DOHH2 (cell line): ENCODE data around the gene CDC25B.

Experiments
- H3F3A ChIP-seq: fragments of 200-600 bp; sonication (generic), shearing (Covaris generic); 2 replicates; pipeline ENCODE4 v1.6.0; 2016; ENCODE audit warnings: antibody characterized with exemption, mild to moderate bottlenecking; ENCODE audit not compliant: control insufficient read depth, insufficient read depth
- H3K27ac ChIP-seq: fragments of 200-600 bp; sonication (generic); 2 replicates; pipeline ENCODE4 v1.5.1; 2014; ENCODE audit warnings: low read depth, mild to moderate bottlenecking, low read length, moderate library complexity
- H3K27me3 ChIP-seq: fragments of 200-600 bp; sonication (generic); 2 replicates; pipeline ENCODE4 v1.6.1; 2014; ENCODE audit warnings: mild to moderate bottlenecking, low read length, mixed read lengths; ENCODE audit not compliant: control insufficient read depth
- H3K36me3 ChIP-seq: fragments of 200-600 bp; sonication (generic); 2 replicates; pipeline ENCODE4 v1.6.1; 2014; ENCODE audit warnings: mild to moderate bottlenecking, low read length, moderate library complexity, mixed read lengths; ENCODE audit not compliant: control insufficient read depth
- H3K4me1 ChIP-seq: fragments of 200-600 bp; sonication (generic); 2 replicates; pipeline ENCODE4 v1.6.1; 2014; ENCODE audit warnings: mild to moderate bottlenecking, low read length, mixed read lengths; ENCODE audit not compliant: control insufficient read depth
- H3K4me2 ChIP-seq: fragments of 200-600 bp; sonication (generic); 2 replicates; pipeline ENCODE4 v1.6.0; 2014; ENCODE audit warnings: mild to moderate bottlenecking, low read length, moderate library complexity
- H3K4me3 ChIP-seq: fragments of 200-600 bp; sonication (generic); 2 replicates; pipeline ENCODE4 v1.5.1; 2014; ENCODE audit warnings: mild to moderate bottlenecking, low read length, mixed read lengths
- H3K79me2 ChIP-seq: fragments of 200-600 bp; sonication (generic); 2 replicates; pipeline ENCODE4 v1.6.1; 2014; ENCODE audit warnings: mild to moderate bottlenecking, low read length, mixed read lengths; ENCODE audit not compliant: control insufficient read depth
- H3K9me2 ChIP-seq: fragments of 200-600 bp; sonication (generic); replicated peaks from 2 replicates; pipeline ENCODE4 v1.6.1; 2014; ENCODE audit warnings: mild to moderate bottlenecking, low read length, mixed read lengths; ENCODE audit not compliant: control insufficient read depth
- H3K9me3 ChIP-seq: fragments of 200-600 bp; sonication (generic); 2 replicates; pipeline ENCODE4 v1.6.1; 2014; ENCODE audit warnings: antibody characterized with exemption, low read length, mixed read lengths; ENCODE audit not compliant: control insufficient read depth, insufficient read depth
- H4K20me1 ChIP-seq: fragments of 200-600 bp; sonication (generic); 2 replicates; pipeline ENCODE4 v1.6.0; 2014; ENCODE audit warnings: low read depth, mild to moderate bottlenecking, antibody characterized with exemption, low read length, moderate library complexity; ENCODE audit not compliant: control insufficient read depth, insufficient read depth
- EZH2phosphoT487 ChIP-seq: fragments of 200-600 bp; sonication (generic); IDR thresholded peaks from 2 replicates; pipeline ENCODE4 v1.6.1; 2017; ENCODE audit warnings: borderline replicate concordance, mild to moderate bottlenecking, antibody characterized with exemption, low read length, moderate library complexity, mixed read lengths
- TF ChIP-seq, protein P1 (sequence below): fragments of 200-600 bp; sonication (generic); IDR thresholded peaks from one replicate; pipeline ENCODE4 v1.5.1; 2014; ENCODE audit warnings: antibody characterized with exemption, mild to moderate bottlenecking, low read depth, low read length; ENCODE audit not compliant: poor library complexity, severe bottlenecking

CDC25B gene

GRCh38 chr20:3797592-3798372, 1.7 kb downstream of the CDC25B start:
- Histone ChIP-seq H3K27ac (peak overlapping the region; percentile 72; the same call in 1 of the 2 replicates), H3K79me2 (peaks cover 26% of the 10 kb centered on the region), H3K9me2 (no peaks in the 10 kb centered on the region), H3K27me3 (no peaks in the 10 kb centered on the region), H3F3A (peaks cover 12% of the 10 kb centered on the region; the same call in 1 of the 2 replicates), H3K4me1 (peaks cover 57% of the 10 kb centered on the region), H4K20me1 (no peaks in the 10 kb centered on the region), H3K9me3 (no peaks in the 10 kb centered on the region), H3K4me3 (peak overlapping the region; percentile 75), H3K36me3 (peaks cover 38% of the 10 kb centered on the region), H3K4me2 (peak overlapping the region; percentile 83)
- TF ChIP-seq EZH2phosphoT487 = no peak
- TF ChIP-seq, protein P1, sequence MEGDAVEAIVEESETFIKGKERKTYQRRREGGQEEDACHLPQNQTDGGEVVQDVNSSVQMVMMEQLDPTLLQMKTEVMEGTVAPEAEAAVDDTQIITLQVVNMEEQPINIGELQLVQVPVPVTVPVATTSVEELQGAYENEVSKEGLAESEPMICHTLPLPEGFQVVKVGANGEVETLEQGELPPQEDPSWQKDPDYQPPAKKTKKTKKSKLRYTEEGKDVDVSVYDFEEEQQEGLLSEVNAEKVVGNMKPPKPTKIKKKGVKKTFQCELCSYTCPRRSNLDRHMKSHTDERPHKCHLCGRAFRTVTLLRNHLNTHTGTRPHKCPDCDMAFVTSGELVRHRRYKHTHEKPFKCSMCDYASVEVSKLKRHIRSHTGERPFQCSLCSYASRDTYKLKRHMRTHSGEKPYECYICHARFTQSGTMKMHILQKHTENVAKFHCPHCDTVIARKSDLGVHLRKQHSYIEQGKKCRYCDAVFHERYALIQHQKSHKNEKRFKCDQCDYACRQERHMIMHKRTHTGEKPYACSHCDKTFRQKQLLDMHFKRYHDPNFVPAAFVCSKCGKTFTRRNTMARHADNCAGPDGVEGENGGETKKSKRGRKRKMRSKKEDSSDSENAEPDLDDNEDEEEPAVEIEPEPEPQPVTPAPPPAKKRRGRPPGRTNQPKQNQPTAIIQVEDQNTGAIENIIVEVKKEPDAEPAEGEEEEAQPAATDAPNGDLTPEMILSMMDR = no peak

GRCh38 chr20:3798373-3798768, 2.3 kb downstream of the CDC25B start:
- Histone ChIP-seq H3K36me3 (peaks cover 44% of the 10 kb centered on the region), H3K79me2 (peaks cover 26% of the 10 kb centered on the region), H3F3A (peaks cover 11% of the 10 kb centered on the region; the same call in 1 of the 2 replicates), H3K4me2 (peak overlapping the region; percentile 83), H3K27ac (peak overlapping the region; percentile 72), H3K27me3 (no peaks in the 10 kb centered on the region), H3K9me2 (no peaks in the 10 kb centered on the region), H3K4me3 (peak overlapping the region; percentile 75), H3K9me3 (no peaks in the 10 kb centered on the region), H3K4me1 (peaks cover 57% of the 10 kb centered on the region), H4K20me1 (no peaks in the 10 kb centered on the region)
- TF ChIP-seq, protein P1 = no peak
- TF ChIP-seq EZH2phosphoT487 = no peak

- no peak for TF ChIP-seq EZH2phosphoT487
- TF ChIP-seq, protein P1 = no peak
- Histone ChIP-seq H3K9me3 (no peaks in the 10 kb centered on the region), H3F3A (peaks cover 11% of the 10 kb centered on the region; the same call in 1 of the 2 replicates), H3K27me3 (no peaks in the 10 kb centered on the region), H3K9me2 (no peaks in the 10 kb centered on the region), H3K79me2 (peaks cover 26% of the 10 kb centered on the region), H3K27ac (peak overlapping the region; percentile 72), H3K36me3 (peaks cover 49% of the 10 kb centered on the region), H3K4me2 (peak overlapping the region; percentile 83), H3K4me3 (peak overlapping the region; percentile 75), H3K4me1 (peaks cover 57% of the 10 kb centered on the region), H4K20me1 (no peaks in the 10 kb centered on the region)
Observed at GRCh38 chr20:3798908-3799248, 2.8 kb downstream of the CDC25B start.
